GM23248 (cell line): ENCODE data around the gene FBXL4.

Experiments
- EZH2 ChIP-seq: fragments of 200-600 bp; sonication (generic); IDR thresholded peaks from 2 replicates; pipeline ENCODE4 v1.6.1; 2018; ENCODE audit warnings: antibody characterized with exemption, mild to moderate bottlenecking; ENCODE audit not compliant: insufficient read depth, poor library complexity, severe bottlenecking
- EZH2phosphoT487 ChIP-seq: fragments of 200-600 bp; sonication (generic); IDR thresholded peaks from 2 replicates; pipeline ENCODE4 v1.6.1; 2018; ENCODE audit warnings: antibody characterized with exemption, moderate library complexity, mild to moderate bottlenecking, low read depth; ENCODE audit not compliant: insufficient read depth

GRCh38 chr6:98838975-98839374, 108.8 kb downstream of the FBXL4 start:
- TF ChIP-seq EZH2phosphoT487 (no peak), EZH2 (no peak)
